ENCODE results near the gene ATRNL1.

- no peak for TF ChIP-seq EZH2 (IDR thresholded peaks at IDR 0.05; ENCODE audit: insufficient read depth, poor library complexity, severe bottlenecking)
- no peak for TF ChIP-seq EZH2phosphoT487 (IDR thresholded peaks at IDR 0.05; ENCODE audit: insufficient read depth, low read depth)
Observed at GRCh38 chr10:115095758-115096157, 2.6 kb downstream of the ATRNL1 start.
